Loucy (cell line): ENCODE results near the gene STX7.

Experiments
- EZH2phosphoT487 ChIP-seq: fragments of 200-600 bp; IDR thresholded peaks from 2 replicates; pipeline ENCODE4 v1.6.1; 2018; ENCODE audit warnings: antibody characterized with exemption, mild to moderate bottlenecking, moderate library complexity, borderline replicate concordance
- TF ChIP-seq, protein P1 (sequence below): fragments of 200-600 bp; sonication (generic); conservative IDR thresholded peaks from 2 replicates; pipeline ENCODE4 v1.5.1; 2014; ENCODE audit warnings: mild to moderate bottlenecking, antibody characterized with exemption, low read length

DNA sequence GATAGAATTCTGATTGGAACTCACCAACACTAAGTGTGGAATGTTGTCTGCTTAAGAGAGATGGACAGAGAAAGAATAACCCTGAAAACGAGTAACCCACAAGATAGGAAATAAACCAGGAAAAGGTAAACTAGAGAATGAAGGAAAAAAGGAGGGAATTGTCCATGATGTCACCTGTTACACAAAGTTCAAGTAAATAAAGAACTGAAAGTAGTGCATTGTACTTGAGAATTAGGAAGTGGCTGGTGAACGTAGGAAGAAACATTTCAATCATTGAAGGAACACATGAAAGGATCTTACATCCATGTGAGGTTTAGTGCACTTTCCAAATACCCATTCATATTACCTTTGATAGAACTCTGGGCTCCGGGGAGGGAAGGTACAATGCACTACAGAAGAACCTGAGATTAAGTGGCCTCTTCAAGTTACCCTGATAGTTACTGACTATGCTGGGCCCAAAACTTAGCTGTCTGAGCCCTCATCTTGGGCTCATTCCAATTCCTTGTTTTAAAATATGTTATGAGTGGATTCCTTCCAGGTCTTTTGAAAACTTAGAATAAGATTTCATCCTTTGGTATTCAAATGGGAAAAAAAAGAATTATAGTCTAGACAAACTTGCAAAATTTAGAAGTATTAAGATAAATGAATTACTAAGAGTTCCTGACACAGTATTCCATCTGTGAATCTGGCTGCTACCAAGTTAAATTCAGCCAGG is 1.1 kb upstream of the STX7 start:
- TF ChIP-seq, protein P1, sequence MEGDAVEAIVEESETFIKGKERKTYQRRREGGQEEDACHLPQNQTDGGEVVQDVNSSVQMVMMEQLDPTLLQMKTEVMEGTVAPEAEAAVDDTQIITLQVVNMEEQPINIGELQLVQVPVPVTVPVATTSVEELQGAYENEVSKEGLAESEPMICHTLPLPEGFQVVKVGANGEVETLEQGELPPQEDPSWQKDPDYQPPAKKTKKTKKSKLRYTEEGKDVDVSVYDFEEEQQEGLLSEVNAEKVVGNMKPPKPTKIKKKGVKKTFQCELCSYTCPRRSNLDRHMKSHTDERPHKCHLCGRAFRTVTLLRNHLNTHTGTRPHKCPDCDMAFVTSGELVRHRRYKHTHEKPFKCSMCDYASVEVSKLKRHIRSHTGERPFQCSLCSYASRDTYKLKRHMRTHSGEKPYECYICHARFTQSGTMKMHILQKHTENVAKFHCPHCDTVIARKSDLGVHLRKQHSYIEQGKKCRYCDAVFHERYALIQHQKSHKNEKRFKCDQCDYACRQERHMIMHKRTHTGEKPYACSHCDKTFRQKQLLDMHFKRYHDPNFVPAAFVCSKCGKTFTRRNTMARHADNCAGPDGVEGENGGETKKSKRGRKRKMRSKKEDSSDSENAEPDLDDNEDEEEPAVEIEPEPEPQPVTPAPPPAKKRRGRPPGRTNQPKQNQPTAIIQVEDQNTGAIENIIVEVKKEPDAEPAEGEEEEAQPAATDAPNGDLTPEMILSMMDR = no peak
- no peak for TF ChIP-seq EZH2phosphoT487
